ENCODE data around the gene GTF2IRD1. TPM values are rescaled to one million over a fixed set of nuclear protein-coding genes. Genes with fewer than 3 reads are reported as not detected.

Gene GTF2IRD1
- total and polyA plus RNA-seq, 5 donors from 2014 or later: 0.16 to 2.4 TPM; not detected in 3

DNA sequence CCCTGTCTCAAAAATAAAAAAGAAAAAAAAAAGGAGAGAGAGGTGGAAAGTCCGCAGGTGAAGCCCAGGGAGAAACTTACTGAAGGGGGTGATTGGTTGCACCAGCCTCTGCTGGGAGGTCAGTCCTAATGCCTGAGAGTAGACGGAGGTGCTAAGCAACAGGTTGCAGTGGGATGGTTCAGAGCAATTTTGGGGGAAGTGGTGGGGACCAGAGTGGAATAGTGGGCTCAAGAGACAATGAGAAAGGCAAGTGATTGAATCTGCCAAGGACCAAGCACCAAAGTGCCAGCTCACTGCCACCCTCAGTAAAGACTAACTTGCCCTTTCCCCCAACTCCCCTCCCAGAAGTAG lies 113.6 kb downstream of the GTF2IRD1 start:
- H3K27me3 ChIP-seq (ENCODE audit: control insufficient read depth, insufficient read depth, low read length): no peaks in the 10 kb centered on the region
- no peaks in the 10 kb centered on the region for H3K36me3 Mint-ChIP-seq
- DNase-seq: no peak
- ATAC-seq (ENCODE audit: low read depth in 2 of 2): no peak
- no peak overlapping the region for H3K4me3 Mint-ChIP-seq
- no peak overlapping the region for H3K4me3 ChIP-seq (ENCODE audit: low read depth, low read length)
- no peaks in the 10 kb centered on the region for H3K36me3 ChIP-seq (ENCODE audit: control insufficient read depth, insufficient read depth, low read length)
- H3K9me3 Mint-ChIP-seq: no peaks in the 10 kb centered on the region
- H3K27ac ChIP-seq (ENCODE audit: insufficient read depth, low read length, poor library complexity, severe bottlenecking): no peak overlapping the region
- H3K4me1 Mint-ChIP-seq: peaks cover 0 to 14% (median 8%) of the 10 kb centered on the region in 4 donors
- H3K27ac Mint-ChIP-seq: no peak overlapping the region
- H3K4me1 ChIP-seq (ENCODE audit: control insufficient read depth, insufficient read depth, low read length, poor library complexity, severe bottlenecking): peaks cover 6% of the 10 kb centered on the region
- H3K27me3 Mint-ChIP-seq: no peaks in the 10 kb centered on the region
- H3K9me3 ChIP-seq (ENCODE audit: control insufficient read depth in 2 of 2, low read length in 2 of 2): no peaks in the 10 kb centered on the region

DNA sequence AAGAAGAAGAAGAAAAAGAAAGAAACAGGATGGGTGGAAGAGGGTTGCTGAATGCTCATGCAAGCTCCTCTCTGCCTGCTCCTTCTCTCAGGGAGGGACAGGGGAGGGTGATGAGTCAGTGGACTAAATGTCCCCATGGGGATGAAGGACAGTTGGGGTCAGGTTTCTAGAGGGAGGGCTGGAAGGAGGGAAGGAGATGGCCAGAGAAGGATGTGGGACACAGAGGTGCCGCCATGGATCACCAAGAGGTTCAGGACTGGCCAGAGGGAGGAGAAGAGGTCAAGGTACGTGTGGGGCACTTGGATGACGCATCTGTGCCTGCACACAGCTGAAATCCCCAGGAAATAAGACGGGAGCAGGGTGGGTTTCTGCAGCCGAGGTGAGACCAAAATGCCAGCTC lies 115.0 kb downstream of the GTF2IRD1 start:
- no peaks in the 10 kb centered on the region for H3K36me3 Mint-ChIP-seq
- H3K4me1 ChIP-seq (ENCODE audit: control insufficient read depth, insufficient read depth, low read length, poor library complexity, severe bottlenecking): peaks cover 6% of the 10 kb centered on the region
- no peaks in the 10 kb centered on the region for H3K9me3 ChIP-seq (ENCODE audit: control insufficient read depth in 2 of 2, low read length in 2 of 2)
- no peaks in the 10 kb centered on the region for H3K27me3 Mint-ChIP-seq
- no peaks in the 10 kb centered on the region for H3K27me3 ChIP-seq (ENCODE audit: control insufficient read depth, insufficient read depth, low read length)
- ATAC-seq (ENCODE audit: low read depth in 2 of 2) (no peak), DNase-seq (no peak)
- H3K4me1 Mint-ChIP-seq: peaks cover 0 to 16% (median 8%) of the 10 kb centered on the region in 4 donors
- H3K4me3 ChIP-seq (ENCODE audit: low read depth, low read length): no peak overlapping the region
- H3K36me3 ChIP-seq (ENCODE audit: control insufficient read depth, insufficient read depth, low read length): no peaks in the 10 kb centered on the region
- H3K27ac ChIP-seq (ENCODE audit: insufficient read depth, low read length, poor library complexity, severe bottlenecking): no peak overlapping the region
- H3K9me3 Mint-ChIP-seq: no peaks in the 10 kb centered on the region
- peak overlapping the region in 1 of 3 donors; percentile 15 for H3K27ac Mint-ChIP-seq
- no peak overlapping the region for H3K4me3 Mint-ChIP-seq

DNA sequence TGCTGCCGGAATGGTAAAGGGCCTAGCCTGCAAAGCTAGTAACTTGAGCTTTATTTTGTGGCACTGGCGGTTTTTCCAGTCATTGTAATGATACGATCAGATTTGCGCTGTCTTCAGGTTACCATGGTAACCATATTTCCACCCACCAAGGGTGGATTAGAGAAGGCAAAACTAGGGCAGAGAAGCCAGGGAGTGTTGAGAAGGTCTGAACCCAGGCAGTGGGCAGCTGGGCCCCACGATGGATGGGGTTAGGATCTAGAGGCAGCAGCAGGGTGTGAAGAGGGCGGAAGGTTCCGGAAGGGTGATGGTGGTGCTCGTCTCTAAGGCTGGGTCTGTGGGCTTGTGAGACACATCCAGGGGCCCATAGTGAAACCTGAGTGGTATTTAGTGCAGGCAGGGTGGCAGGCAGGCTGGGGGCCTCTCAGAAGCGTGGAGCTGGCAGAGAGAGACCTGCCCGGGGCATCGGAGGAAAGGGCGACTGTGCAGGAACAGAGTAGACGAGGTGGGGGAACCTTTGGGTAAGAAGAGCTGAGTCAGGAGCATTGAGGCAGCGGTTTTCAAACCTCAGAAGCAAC lies 115.9 kb downstream of the GTF2IRD1 start:
- no peaks in the 10 kb centered on the region for H3K27me3 Mint-ChIP-seq
- H3K4me3 ChIP-seq (ENCODE audit: low read depth, low read length): no peak overlapping the region
- no peak overlapping the region for H3K27ac ChIP-seq (ENCODE audit: insufficient read depth, low read length, poor library complexity, severe bottlenecking)
- ATAC-seq (ENCODE audit: low read depth in 2 of 2) (peak; percentile 21 to 49), DNase-seq (peak in 2 of 3 donors; percentile 2 to 40)
- H3K27ac Mint-ChIP-seq: peak overlapping the region; percentile 71 to 92 (median 89)
- no peaks in the 10 kb centered on the region for H3K36me3 Mint-ChIP-seq
- H3K9me3 Mint-ChIP-seq: no peaks in the 10 kb centered on the region
- no peaks in the 10 kb centered on the region for H3K27me3 ChIP-seq (ENCODE audit: control insufficient read depth, insufficient read depth, low read length)
- peak overlapping the region in 2 of 4 donors; percentile 68 to 84 for H3K4me3 Mint-ChIP-seq
- no peaks in the 10 kb centered on the region for H3K9me3 ChIP-seq (ENCODE audit: control insufficient read depth in 2 of 2, low read length in 2 of 2)
- H3K36me3 ChIP-seq (ENCODE audit: control insufficient read depth, insufficient read depth, low read length): no peaks in the 10 kb centered on the region
- peaks cover 0 to 16% (median 8%) of the 10 kb centered on the region in 4 donors for H3K4me1 Mint-ChIP-seq
- H3K4me1 ChIP-seq (ENCODE audit: control insufficient read depth, insufficient read depth, low read length, poor library complexity, severe bottlenecking): peaks cover 6% of the 10 kb centered on the region

DNA sequence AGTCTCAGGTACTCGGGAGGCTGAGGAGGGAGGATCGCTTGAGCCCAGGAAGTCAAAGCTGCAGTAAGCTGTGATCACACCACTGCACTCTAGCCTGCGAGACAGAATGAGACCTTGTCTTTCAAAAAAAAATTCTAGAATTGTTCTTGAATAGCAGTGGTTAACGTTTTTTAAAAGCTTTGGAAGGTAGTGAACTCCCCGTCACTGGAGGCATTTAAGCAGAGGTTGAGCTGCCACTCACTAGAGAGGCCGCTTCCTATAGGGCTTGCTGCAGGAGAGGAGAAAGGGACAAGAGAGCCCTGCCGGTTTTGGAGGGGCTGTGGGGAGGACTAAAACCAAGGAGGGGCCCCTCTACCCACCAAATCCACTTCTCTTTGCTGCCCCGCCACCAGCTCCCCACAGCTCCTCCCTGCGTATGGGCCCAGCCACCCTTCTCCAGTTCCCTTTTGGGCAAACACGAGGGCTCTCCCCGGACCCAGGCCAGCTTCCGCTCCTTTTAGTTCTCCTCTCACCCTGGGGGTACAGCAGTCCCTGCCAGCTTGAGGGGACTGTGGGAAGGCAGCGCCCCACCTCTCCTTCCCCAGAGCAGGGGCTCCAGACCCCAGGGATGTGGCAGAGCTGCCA lies 116.9 kb downstream of the GTF2IRD1 start:
- no peak for ATAC-seq (ENCODE audit: low read depth in 2 of 2)
- Mint-ChIP-seq H3K36me3 (no peaks in the 10 kb centered on the region), H3K4me1 (peaks cover 0 to 16% (median 8%) of the 10 kb centered on the region in 4 donors), H3K27ac (no peak overlapping the region), H3K4me3 (no peak overlapping the region), H3K9me3 (no peaks in the 10 kb centered on the region), H3K27me3 (no peaks in the 10 kb centered on the region)
- H3K9me3 ChIP-seq (ENCODE audit: control insufficient read depth in 2 of 2, low read length in 2 of 2): no peaks in the 10 kb centered on the region
- H3K4me3 ChIP-seq (ENCODE audit: low read depth, low read length): no peak overlapping the region
- no peaks in the 10 kb centered on the region for H3K27me3 ChIP-seq (ENCODE audit: control insufficient read depth, insufficient read depth, low read length)
- no peak overlapping the region for H3K27ac ChIP-seq (ENCODE audit: insufficient read depth, low read length, poor library complexity, severe bottlenecking)
- DNase-seq: no peak
- no peaks in the 10 kb centered on the region for H3K36me3 ChIP-seq (ENCODE audit: control insufficient read depth, insufficient read depth, low read length)
- H3K4me1 ChIP-seq (ENCODE audit: control insufficient read depth, insufficient read depth, low read length, poor library complexity, severe bottlenecking): peaks cover 6% of the 10 kb centered on the region

DNA sequence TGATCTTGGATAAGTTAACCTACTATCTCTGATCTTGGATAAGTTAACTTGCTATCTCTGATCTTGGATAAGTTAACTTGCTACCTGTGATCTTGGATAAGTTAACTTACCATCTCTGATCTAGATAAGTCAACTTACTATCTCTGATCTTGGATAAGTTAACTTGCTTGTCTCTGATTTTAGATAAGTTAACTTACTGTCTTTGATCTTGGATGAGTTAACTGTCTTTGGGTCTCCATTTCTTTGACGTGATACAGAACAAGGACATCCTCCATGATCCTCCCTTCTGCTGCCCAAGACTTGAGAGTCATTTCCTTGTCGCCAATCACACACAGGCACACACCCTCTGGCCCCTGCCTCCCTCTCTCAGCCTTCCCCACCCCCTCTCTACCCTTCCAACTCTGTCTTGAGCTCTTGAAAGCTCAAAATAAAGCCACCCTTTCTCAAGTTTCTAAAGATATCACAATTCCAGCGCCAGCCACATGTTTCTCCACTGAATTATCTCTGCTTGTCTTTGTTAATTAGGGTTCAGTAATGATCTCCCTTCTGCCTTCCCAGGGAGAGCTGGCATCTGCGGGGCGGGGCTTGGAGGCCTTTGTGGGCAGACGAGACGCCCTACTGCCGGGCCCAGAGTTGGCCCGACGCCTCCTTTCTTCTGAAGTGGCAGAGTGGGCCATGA lies 118.7 kb downstream of the GTF2IRD1 start:
- H3K36me3 ChIP-seq (ENCODE audit: control insufficient read depth, insufficient read depth, low read length): no peaks in the 10 kb centered on the region
- peaks cover 6% of the 10 kb centered on the region for H3K4me1 ChIP-seq (ENCODE audit: control insufficient read depth, insufficient read depth, low read length, poor library complexity, severe bottlenecking)
- Mint-ChIP-seq H3K27me3 (no peaks in the 10 kb centered on the region), H3K4me1 (peaks cover 0 to 16% (median 8%) of the 10 kb centered on the region in 4 donors), H3K36me3 (no peaks in the 10 kb centered on the region), H3K27ac (peak overlapping the region in 2 of 3 donors; percentile 35 to 68), H3K9me3 (no peaks in the 10 kb centered on the region), H3K4me3 (no peak overlapping the region)
- H3K4me3 ChIP-seq (ENCODE audit: low read depth, low read length): no peak overlapping the region
- no peak overlapping the region for H3K27ac ChIP-seq (ENCODE audit: insufficient read depth, low read length, poor library complexity, severe bottlenecking)
- DNase-seq: no peak
- ATAC-seq (ENCODE audit: low read depth in 2 of 2): no peak
- H3K9me3 ChIP-seq (ENCODE audit: control insufficient read depth in 2 of 2, low read length in 2 of 2): no peaks in the 10 kb centered on the region
- H3K27me3 ChIP-seq (ENCODE audit: control insufficient read depth, insufficient read depth, low read length): no peaks in the 10 kb centered on the region

DNA sequence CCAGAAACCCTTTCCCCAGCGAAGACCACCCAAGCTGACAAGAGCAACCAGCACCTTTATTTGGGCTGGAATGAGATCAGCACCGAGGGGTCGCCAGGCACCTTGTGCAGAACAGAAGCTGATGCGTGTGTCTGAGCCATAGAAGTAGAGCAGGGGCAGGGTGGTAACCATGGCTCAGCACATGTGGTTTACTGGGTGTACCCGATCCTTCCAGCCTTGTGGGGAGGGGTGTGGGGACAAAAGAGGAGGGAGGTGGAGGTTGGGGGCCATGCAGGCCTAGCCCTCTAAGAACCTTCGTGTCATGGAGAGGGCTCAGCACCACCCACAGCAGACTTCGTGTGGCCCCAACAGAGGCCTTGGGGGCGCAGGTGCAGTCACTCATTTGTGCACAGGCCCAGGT lies 119.8 kb downstream of the GTF2IRD1 start:
- Mint-ChIP-seq H3K27me3 (no peaks in the 10 kb centered on the region), H3K4me3 (no peak overlapping the region), H3K4me1 (peaks cover 0 to 16% (median 8%) of the 10 kb centered on the region in 4 donors), H3K9me3 (no peaks in the 10 kb centered on the region), H3K36me3 (no peaks in the 10 kb centered on the region), H3K27ac (no peak overlapping the region)
- H3K27me3 ChIP-seq (ENCODE audit: control insufficient read depth, insufficient read depth, low read length): no peaks in the 10 kb centered on the region
- no peak overlapping the region for H3K4me3 ChIP-seq (ENCODE audit: low read depth, low read length)
- no peaks in the 10 kb centered on the region for H3K9me3 ChIP-seq (ENCODE audit: control insufficient read depth in 2 of 2, low read length in 2 of 2)
- H3K27ac ChIP-seq (ENCODE audit: insufficient read depth, low read length, poor library complexity, severe bottlenecking): no peak overlapping the region
- ATAC-seq (ENCODE audit: low read depth in 2 of 2) (no peak), DNase-seq (no peak)
- peaks cover 6% of the 10 kb centered on the region for H3K4me1 ChIP-seq (ENCODE audit: control insufficient read depth, insufficient read depth, low read length, poor library complexity, severe bottlenecking)
- no peaks in the 10 kb centered on the region for H3K36me3 ChIP-seq (ENCODE audit: control insufficient read depth, insufficient read depth, low read length)

DNA sequence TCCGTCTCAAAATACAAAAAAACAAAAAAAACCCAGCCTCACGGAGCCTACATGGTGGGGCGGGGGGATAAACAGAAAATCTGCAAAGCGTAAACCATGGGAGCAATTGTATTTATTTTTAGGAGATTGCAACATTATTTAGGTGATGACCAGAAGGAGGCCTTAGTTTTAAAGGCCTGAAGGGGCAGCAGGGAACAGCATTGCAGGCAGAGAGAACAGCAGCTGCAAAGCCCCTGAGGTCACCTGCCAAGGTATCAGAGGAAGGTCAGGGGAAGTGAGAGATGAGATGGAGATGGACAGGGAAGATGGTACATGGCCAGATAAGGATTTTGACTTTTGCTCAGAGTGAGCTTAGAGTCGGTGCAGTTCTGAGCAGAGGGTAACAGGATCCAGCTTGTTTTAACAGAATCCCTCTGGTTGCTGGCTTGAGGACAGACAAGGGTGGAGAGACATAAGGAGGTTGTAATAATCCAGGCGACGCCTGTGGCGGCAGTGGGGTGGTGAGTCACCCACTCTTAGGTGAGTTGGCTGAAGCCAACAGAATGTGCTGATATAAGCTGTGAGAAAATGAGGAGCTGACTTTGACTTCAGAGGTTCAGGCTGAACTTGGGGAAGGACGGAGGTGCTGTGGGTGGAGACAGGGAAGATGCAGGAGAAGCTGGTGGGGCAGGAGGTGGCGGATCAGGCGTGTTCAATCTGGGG lies 121.5 kb downstream of the GTF2IRD1 start:
- DNase-seq: no peak
- Mint-ChIP-seq H3K27me3 (no peaks in the 10 kb centered on the region), H3K4me3 (no peak overlapping the region), H3K9me3 (no peaks in the 10 kb centered on the region), H3K27ac (no peak overlapping the region), H3K36me3 (no peaks in the 10 kb centered on the region), H3K4me1 (peaks cover 0 to 2% (median 0%) of the 10 kb centered on the region in 4 donors)
- H3K36me3 ChIP-seq (ENCODE audit: control insufficient read depth, insufficient read depth, low read length): no peaks in the 10 kb centered on the region
- no peaks in the 10 kb centered on the region for H3K9me3 ChIP-seq (ENCODE audit: control insufficient read depth in 2 of 2, low read length in 2 of 2)
- H3K4me1 ChIP-seq (ENCODE audit: control insufficient read depth, insufficient read depth, low read length, poor library complexity, severe bottlenecking): no peaks in the 10 kb centered on the region
- no peak overlapping the region for H3K27ac ChIP-seq (ENCODE audit: insufficient read depth, low read length, poor library complexity, severe bottlenecking)
- no peaks in the 10 kb centered on the region for H3K27me3 ChIP-seq (ENCODE audit: control insufficient read depth, insufficient read depth, low read length)
- ATAC-seq (ENCODE audit: low read depth in 2 of 2): no peak
- no peak overlapping the region for H3K4me3 ChIP-seq (ENCODE audit: low read depth, low read length)

Data from CD4-positive, CD25-positive, alpha-beta regulatory T cell (primary cell).